OCI-LY1 (cell line): ENCODE data around the gene SLC13A1.

Source experiments
- EZH2 ChIP-seq: fragments of 200-600 bp; sonication (generic), shearing (Covaris generic); IDR thresholded peaks from 2 replicates; pipeline ENCODE4 v1.8.0; 2017; ENCODE audit warnings: borderline replicate concordance, mixed run types, mild to moderate bottlenecking, antibody characterized with exemption, low read length, moderate library complexity, mixed read lengths
- TF ChIP-seq, protein P1 (sequence below): fragments of 200-600 bp; sonication (generic), shearing (Covaris generic); IDR thresholded peaks from 2 replicates; pipeline ENCODE4 v1.5.1; 2017; ENCODE audit warnings: mild to moderate bottlenecking, antibody characterized with exemption, low read length, moderate library complexity, mixed read lengths

DNA sequence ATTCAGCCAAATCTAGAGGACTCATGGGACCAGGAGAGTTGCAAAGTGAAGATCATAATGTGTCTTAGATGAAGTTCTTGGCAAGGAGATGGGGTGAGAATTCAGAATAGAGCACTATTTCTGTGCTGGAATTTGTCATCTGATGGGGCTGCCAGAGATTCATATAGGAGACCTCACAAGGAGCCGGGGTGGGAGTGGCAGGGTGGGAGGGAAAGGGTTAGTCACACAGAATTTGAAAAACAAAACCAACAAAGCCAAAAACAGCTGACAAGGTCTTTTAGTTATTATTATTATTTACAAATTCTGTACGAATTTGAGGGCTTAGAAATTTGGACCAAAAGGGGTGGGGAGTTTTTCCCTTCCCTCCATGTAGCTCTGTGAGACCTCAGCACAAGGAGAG lies 1.7 kb downstream of the SLC13A1 start:
- TF ChIP-seq, protein P1, sequence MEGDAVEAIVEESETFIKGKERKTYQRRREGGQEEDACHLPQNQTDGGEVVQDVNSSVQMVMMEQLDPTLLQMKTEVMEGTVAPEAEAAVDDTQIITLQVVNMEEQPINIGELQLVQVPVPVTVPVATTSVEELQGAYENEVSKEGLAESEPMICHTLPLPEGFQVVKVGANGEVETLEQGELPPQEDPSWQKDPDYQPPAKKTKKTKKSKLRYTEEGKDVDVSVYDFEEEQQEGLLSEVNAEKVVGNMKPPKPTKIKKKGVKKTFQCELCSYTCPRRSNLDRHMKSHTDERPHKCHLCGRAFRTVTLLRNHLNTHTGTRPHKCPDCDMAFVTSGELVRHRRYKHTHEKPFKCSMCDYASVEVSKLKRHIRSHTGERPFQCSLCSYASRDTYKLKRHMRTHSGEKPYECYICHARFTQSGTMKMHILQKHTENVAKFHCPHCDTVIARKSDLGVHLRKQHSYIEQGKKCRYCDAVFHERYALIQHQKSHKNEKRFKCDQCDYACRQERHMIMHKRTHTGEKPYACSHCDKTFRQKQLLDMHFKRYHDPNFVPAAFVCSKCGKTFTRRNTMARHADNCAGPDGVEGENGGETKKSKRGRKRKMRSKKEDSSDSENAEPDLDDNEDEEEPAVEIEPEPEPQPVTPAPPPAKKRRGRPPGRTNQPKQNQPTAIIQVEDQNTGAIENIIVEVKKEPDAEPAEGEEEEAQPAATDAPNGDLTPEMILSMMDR = no peak
- TF ChIP-seq EZH2 = no peak
